Activated CD4-positive, alpha-beta memory T cell treated with anti-CD3 and anti-CD28 coated beads for 36 hours (primary cell): ENCODE measurements around the gene SAMD4B. TPM values are rescaled to one million over a fixed set of nuclear protein-coding genes. Genes with fewer than 3 reads are reported as not detected.

Experiments
- CTCF ChIA-PET: fragments of 350-600 bp; sonication (Branson Sonifier 250); formaldehyde crosslinking; loops from one replicate; lab custom pipeline; 2021; ENCODE audit warnings: antibody characterized with exemption, inconsistent platforms; lab: Charles Lee
- POLR2A ChIA-PET: fragments of 350-600 bp; sonication (Branson Sonifier 250); formaldehyde crosslinking; loops from one replicate; lab custom pipeline; 2021; ENCODE audit warnings: antibody characterized with exemption; lab: Charles Lee
- DNase-seq: peaks from one replicate; pipeline ENCODE4 v3.0.0-alpha.2; 2020
- H3K27ac Mint-ChIP-seq: one replicate; pipeline ENCODE4 v1.8.0; 2021; ENCODE audit warnings: mixed read lengths
- H3K27me3 Mint-ChIP-seq: one replicate; pipeline ENCODE4 v1.8.0; 2021; ENCODE audit warnings: mixed read lengths
- H3K36me3 Mint-ChIP-seq: one replicate; pipeline ENCODE4 v1.8.0; 2021; ENCODE audit warnings: mixed read lengths
- H3K4me1 Mint-ChIP-seq: one replicate; pipeline ENCODE4 v1.8.0; 2021; ENCODE audit warnings: low read depth, mixed read lengths
- H3K4me3 Mint-ChIP-seq: one replicate; pipeline ENCODE4 v1.8.0; 2021; ENCODE audit warnings: mild to moderate bottlenecking, mixed read lengths
- H3K9me3 Mint-ChIP-seq: one replicate; pipeline ENCODE4 v1.8.0; 2021; ENCODE audit warnings: mixed read lengths
- intact Hi-C: fragments of 100-400 bp; cut with micrococcal nuclease; formaldehyde crosslinking; loops from one replicate; pipeline ENCODE4 v1.15.1; 2023
- total RNA-seq, 2 experiments: library from RNA; stranded (reverse); gene quantifications; one replicate each; pipeline ENCODE4 v1.2.3, GENCODE V29; 2021

The SAMD4B gene
- total RNA-seq, 2 experiments from 2014 or later, result 49.4 to 51.3 TPM

GRCh38 chr19:39413272-39413910 is 71.2 kb downstream of the SAMD4B start:
- Mint-ChIP-seq H3K27me3 (peaks cover 3% of the 10 kb centered on the region), H3K4me3 (peak overlapping the region; percentile 84), H3K36me3 (peaks cover 25% of the 10 kb centered on the region), H3K27ac (peak overlapping the region; percentile 88), H3K4me1 (peaks cover 34% of the 10 kb centered on the region), H3K9me3 (no peaks in the 10 kb centered on the region)
- peak; percentile 47 for DNase-seq
- POLR2A ChIA-PET, result interaction anchor here (0.6 to 1.6 kb wide), 4 partner anchors 12 to 78 kb away, joined by 3 to 7 read pairs (median 4); partner anchors contain the start of gene RPS16
- CTCF ChIA-PET, result interaction anchor here (0.6 to 1.7 kb wide), 2 partner anchors 16 to 117 kb away, joined by 3 to 7 read pairs; no protein-coding TSS in a partner anchor
- intact Hi-C loops, result loop anchor here (5.0 kb wide), 1 partner anchor 201 kb away; no protein-coding TSS in a partner anchor

GRCh38 chr19:39413911-39414608 is 71.8 kb downstream of the SAMD4B start:
- peaks cover 20% of the 10 kb centered on the region for H3K36me3 Mint-ChIP-seq
- no peak for DNase-seq
- H3K9me3 Mint-ChIP-seq, result no peaks in the 10 kb centered on the region
- H3K4me1 Mint-ChIP-seq, result peaks cover 34% of the 10 kb centered on the region
- H3K27me3 Mint-ChIP-seq, result peaks cover 3% of the 10 kb centered on the region
- intact Hi-C loops, result loop anchor here (5.0 kb wide), 1 partner anchor 202 kb away; no protein-coding TSS in a partner anchor
- H3K27ac Mint-ChIP-seq, result peak overlapping the region; percentile 77
- peak overlapping the region; percentile 84 for H3K4me3 Mint-ChIP-seq
- CTCF ChIA-PET, result interaction anchor here (0.6 to 1.7 kb wide), 4 partner anchors 13 to 116 kb away, joined by 3 to 7 read pairs (median 3); partner anchors contain the start of gene RPS16
- POLR2A ChIA-PET, result interaction anchor here (0.6 to 1.6 kb wide), 4 partner anchors 12 to 79 kb away, joined by 3 to 7 read pairs (median 4); partner anchors contain the start of gene RPS16

- POLR2A ChIA-PET, result no interaction called here
Observed at GRCh38 chr19:39415111-39416046, 73.2 kb downstream of the SAMD4B start.

GRCh38 chr19:39416152-39417120 is 74.2 kb downstream of the SAMD4B start:
- no peak overlapping the region for H3K4me3 Mint-ChIP-seq
- H3K4me1 Mint-ChIP-seq, result peaks cover 20% of the 10 kb centered on the region
- ChIA-PET CTCF (no interaction called here), POLR2A (no interaction called here)
- intact Hi-C loops, result no loop called here
- DNase-seq, result no peak
- no peak overlapping the region for H3K27ac Mint-ChIP-seq
- H3K36me3 Mint-ChIP-seq, result peaks cover 21% of the 10 kb centered on the region
- H3K9me3 Mint-ChIP-seq, result no peaks in the 10 kb centered on the region
- H3K27me3 Mint-ChIP-seq, result peaks cover 3% of the 10 kb centered on the region

More at GRCh38 chr19:39415111-39416046, 73.2 kb downstream of the SAMD4B start:
- H3K27me3 Mint-ChIP-seq, result peaks cover 3% of the 10 kb centered on the region
- H3K9me3 Mint-ChIP-seq, result no peaks in the 10 kb centered on the region
- CTCF ChIA-PET, result interaction anchor here (0.6 to 1.7 kb wide), 2 partner anchors 18 to 1671 kb away, joined by 4 to 7 read pairs; no protein-coding TSS in a partner anchor
- H3K4me3 Mint-ChIP-seq, result no peak overlapping the region
- H3K27ac Mint-ChIP-seq, result peak overlapping the region; percentile 23
- H3K36me3 Mint-ChIP-seq, result peaks cover 19% of the 10 kb centered on the region
- H3K4me1 Mint-ChIP-seq, result peaks cover 30% of the 10 kb centered on the region
- no peak for DNase-seq
- intact Hi-C loops, result no loop called here

GRCh38 chr19:39417463-39418181 is 75.4 kb downstream of the SAMD4B start:
- no peak overlapping the region for H3K4me3 Mint-ChIP-seq
- H3K36me3 Mint-ChIP-seq, result peaks cover 19% of the 10 kb centered on the region
- H3K9me3 Mint-ChIP-seq, result no peaks in the 10 kb centered on the region

GRCh38 chr19:39419003-39419402 is 76.8 kb downstream of the SAMD4B start:
- H3K27me3 Mint-ChIP-seq, result no peaks in the 10 kb centered on the region
- no peak overlapping the region for H3K27ac Mint-ChIP-seq
- POLR2A ChIA-PET, result interaction anchor here (1.3 kb wide), 1 partner anchor 17 kb away, joined by 3 read pairs; the partner anchor contains the start of gene RPS16
- intact Hi-C loops, result no loop called here
- no peaks in the 10 kb centered on the region for H3K9me3 Mint-ChIP-seq
- H3K36me3 Mint-ChIP-seq, result peaks cover 19% of the 10 kb centered on the region
- CTCF ChIA-PET, result no interaction called here
- no peak overlapping the region for H3K4me3 Mint-ChIP-seq
- no peak for DNase-seq
- peaks cover 13% of the 10 kb centered on the region for H3K4me1 Mint-ChIP-seq

More at GRCh38 chr19:39417463-39418181, 75.4 kb downstream of the SAMD4B start:
- intact Hi-C loops, result no loop called here
- CTCF ChIA-PET, result no interaction called here
- POLR2A ChIA-PET, result no interaction called here
- H3K27ac Mint-ChIP-seq, result peak overlapping the region; percentile 4
- no peaks in the 10 kb centered on the region for H3K27me3 Mint-ChIP-seq
- peaks cover 17% of the 10 kb centered on the region for H3K4me1 Mint-ChIP-seq
- DNase-seq, result no peak

GRCh38 chr19:39420769-39421168 is 78.5 kb downstream of the SAMD4B start:
- CTCF ChIA-PET, result interaction anchor here (1.3 kb wide), 1 partner anchor 20 kb away, joined by 3 read pairs; no protein-coding TSS in a partner anchor
- intact Hi-C loops, result no loop called here
- no peaks in the 10 kb centered on the region for H3K4me1 Mint-ChIP-seq
- DNase-seq, result no peak
- no peaks in the 10 kb centered on the region for H3K9me3 Mint-ChIP-seq
- peaks cover 19% of the 10 kb centered on the region for H3K36me3 Mint-ChIP-seq
- H3K4me3 Mint-ChIP-seq, result no peak overlapping the region
- POLR2A ChIA-PET, result interaction anchor here (1.3 to 1.4 kb wide), 2 partner anchors 15 to 24 kb away, joined by 4 to 5 read pairs; partner anchors contain the start of genes RPS16 and SUPT5H
- no peak overlapping the region for H3K27ac Mint-ChIP-seq
- H3K27me3 Mint-ChIP-seq, result no peaks in the 10 kb centered on the region

GRCh38 chr19:39422020-39422419 is 79.8 kb downstream of the SAMD4B start:
- H3K36me3 Mint-ChIP-seq, result peaks cover 19% of the 10 kb centered on the region
- H3K4me3 Mint-ChIP-seq, result no peak overlapping the region
- intact Hi-C loops, result no loop called here
- no peaks in the 10 kb centered on the region for H3K27me3 Mint-ChIP-seq
- no peak for DNase-seq
- no peak overlapping the region for H3K27ac Mint-ChIP-seq
- CTCF ChIA-PET, result no interaction called here
- H3K9me3 Mint-ChIP-seq, result no peaks in the 10 kb centered on the region
- no peaks in the 10 kb centered on the region for H3K4me1 Mint-ChIP-seq
- POLR2A ChIA-PET, result interaction anchor here (1.4 kb wide), 1 partner anchor 14 kb away, joined by 5 read pairs; the partner anchor contains the start of gene RPS16

- CTCF ChIA-PET, result no interaction called here
- no peak overlapping the region for H3K4me3 Mint-ChIP-seq
- H3K36me3 Mint-ChIP-seq, result peaks cover 16% of the 10 kb centered on the region
- intact Hi-C loops, result no loop called here
- H3K4me1 Mint-ChIP-seq, result no peaks in the 10 kb centered on the region
- H3K9me3 Mint-ChIP-seq, result no peaks in the 10 kb centered on the region
- no peaks in the 10 kb centered on the region for H3K27me3 Mint-ChIP-seq
- DNase-seq, result no peak
- POLR2A ChIA-PET, result interaction anchor here (1.2 kb wide), 1 partner anchor 22 kb away, joined by 3 read pairs; no protein-coding TSS in a partner anchor
- H3K27ac Mint-ChIP-seq, result no peak overlapping the region
Observed at GRCh38 chr19:39423258-39424086, 81.3 kb downstream of the SAMD4B start.
